ENCODE results near the gene PNPLA5. TPM values are rescaled to one million over a fixed set of nuclear protein-coding genes. Genes with fewer than 3 reads are reported as not detected.

Gene PNPLA5
- total and polyA plus RNA-seq, 2 of the 13 experiments (the other 11 are each of a cell fraction or from before 2014, with no cell fraction given) = not detected

- TF ChIP-seq ZMYM4 (CRISPR knock-in tag; IDR thresholded peaks at IDR 0.05) (no peak), REST (IDR thresholded peaks at IDR 0.05; ENCODE audit: borderline replicate concordance in 1 of 2, low read depth in 1 of 2, low read length in 2 of 2) (no peak), ZNF713 (CRISPR knock-in tag; IDR thresholded peaks at IDR 0.05) (no peak), CTCF (CRISPR knock-in tag; IDR thresholded peaks at IDR 0.05) (peak; percentile 74), BORCS8-MEF2B (CRISPR knock-in tag; IDR thresholded peaks at IDR 0.05) (no peak), IKZF4 (CRISPR knock-in tag; IDR thresholded peaks at IDR 0.05; ENCODE audit: borderline replicate concordance, low read depth, not compliant biosample characterization) (no peak), ARID2 (CRISPR knock-in tag; IDR thresholded peaks at IDR 0.05; ENCODE audit: borderline replicate concordance) (no peak), HHEX (CRISPR knock-in tag; IDR thresholded peaks at IDR 0.05) (no peak), ZBTB14 (CRISPR knock-in tag; IDR thresholded peaks at IDR 0.05) (no peak), SOX6 (IDR thresholded peaks at IDR 0.05) (no peak), SOX6 (CRISPR knock-in tag; IDR thresholded peaks at IDR 0.05) (no peak), ZNF207 (IDR thresholded peaks at IDR 0.05; ENCODE audit: borderline replicate concordance) (no peak), HNRNPH1 (optimal IDR thresholded peaks at IDR 0.05; ENCODE audit: low read depth, low read length) (no peak), GATAD1 (CRISPR knock-in tag; IDR thresholded peaks at IDR 0.05) (no peak), MIER3 (CRISPR knock-in tag; IDR thresholded peaks at IDR 0.05; ENCODE audit: borderline replicate concordance) (no peak), XRCC5 (optimal IDR thresholded peaks at IDR 0.05; ENCODE audit: low read length) (no peak), ZNF800 (CRISPR knock-in tag; IDR thresholded peaks at IDR 0.05) (0 out of 2 replicates have a peak, but pooled peaks have one; percentile 42), NFIB (CRISPR knock-in tag; IDR thresholded peaks at IDR 0.05; ENCODE audit: borderline replicate concordance) (no peak), ZNF577 (CRISPR knock-in tag; IDR thresholded peaks at IDR 0.05; ENCODE audit: borderline replicate concordance, low read depth) (no peak), ZNF557 (CRISPR knock-in tag; IDR thresholded peaks at IDR 0.05) (no peak), PCBP1 (IDR thresholded peaks at IDR 0.05; ENCODE audit: borderline replicate concordance, low read depth, low read length) (0 out of 2 replicates have a peak, but pooled peaks have one; percentile 39), HMG20A (CRISPR knock-in tag; IDR thresholded peaks at IDR 0.05; ENCODE audit: borderline replicate concordance) (no peak)
Observed at GRCh38 chr22:43884600-43885318, 7.1 kb downstream of the PNPLA5 start (continued).

Measured in HepG2 (cell line).